ENCODE data around the gene FNBP1L. TPM values are rescaled to one million over a fixed set of nuclear protein-coding genes. Genes with fewer than 3 reads are reported as not detected.
A peak's percentile ranks its signal among the peaks of the same experiment; 100 is the strongest.

Gene FNBP1L
- total and polyA plus RNA-seq, 2 donors (not counting 1 experiment from before 2014, with no cell fraction given) = 0.86 to 5.4 TPM

GRCh38 chr1:93448292-93448982 lies 519 bp downstream of the FNBP1L start:
- peaks cover 18 to 20% of the 10 kb centered on the region in 2 donors for H3K4me1 ChIP-seq (ENCODE audit: control insufficient read depth in 2 of 2, insufficient read depth in 2 of 2, low read length in 2 of 2)
- H3K36me3 ChIP-seq (replicated peaks in 1 of 2; ENCODE audit: control extremely low read depth in 1 of 2, control insufficient read depth in 1 of 2, extremely low read depth in 1 of 2, insufficient read depth in 2 of 2, low read length in 1 of 2) = no peaks in the 10 kb centered on the region
- DNase-seq = peak; percentile 46
- peaks cover 44% of the 10 kb centered on the region for H3K79me2 ChIP-seq (ENCODE audit: control insufficient read depth, insufficient read depth, low read length)
- H3K27ac ChIP-seq (ENCODE audit: low read length in 2 of 2) = peak overlapping the region in 1 of 2 donors; percentile 64
- ATAC-seq (ENCODE audit: low read depth) = peak; percentile 54
- peak overlapping the region; percentile 91 for H3K9ac ChIP-seq (ENCODE audit: low read length)
- WGBS (ENCODE audit: insufficient coverage) = under 1% methylated on average over 67 of the region's 77 CpGs
- Mint-ChIP-seq H3K4me3 (peak overlapping the region; percentile 98), H3K9me3 (ENCODE audit: insufficient read depth) (no peaks in the 10 kb centered on the region), H3K27ac (peak overlapping the region; percentile 83), H3K4me1 (peaks cover 27% of the 10 kb centered on the region), H3K27me3 (peaks cover 27% of the 10 kb centered on the region)
- POLR2A ChIA-PET = interaction anchor here (0.7 kb wide), 1 partner anchor 672 kb away, joined by 3 read pairs; no protein-coding TSS in a partner anchor
- intact Hi-C loops (cut with micrococcal nuclease) = loop anchor here (1.0 to 5.0 kb wide), 3 partner anchors 103 to 266 kb away; partner anchors contain the start of genes BCAR3, CCDC18, DR1 and TMED5
- no peaks in the 10 kb centered on the region for H4K20me1 ChIP-seq (ENCODE audit: control insufficient read depth, insufficient read depth, low read length, poor library complexity, severe bottlenecking)
- peak overlapping the region; percentile 99 for H2AFZ ChIP-seq (ENCODE audit: insufficient read depth, low read depth, low read length, poor library complexity, severe bottlenecking)
- no peaks in the 10 kb centered on the region for H3K9me3 ChIP-seq (ENCODE audit: control extremely low read depth in 1 of 3, control insufficient read depth in 2 of 3, insufficient read depth in 1 of 3, low read length in 2 of 3)
- TF ChIP-seq EZH2 (IDR thresholded peaks at IDR 0.05; ENCODE audit: borderline replicate concordance, insufficient read depth, low read depth, low read length, poor library complexity, severe bottlenecking) = no peak
- peak; percentile 30 for TF ChIP-seq CTCF (IDR thresholded peaks at IDR 0.05)
- H3K4me2 ChIP-seq (replicated peaks; ENCODE audit: low read depth, low read length, poor library complexity, severe bottlenecking) = peak overlapping the region; percentile 99
- H3K4me3 ChIP-seq (ENCODE audit: control extremely low read depth in 1 of 5, extremely low read depth in 1 of 5, insufficient read depth in 1 of 5, low read depth in 2 of 5, low read length in 4 of 5) = peak overlapping the region; percentile 43 to 92 (median 80)
- CTCF ChIA-PET = interaction anchor here (0.8 to 3.4 kb wide), 4 partner anchors 11 to 365 kb away, joined by 3 to 24 read pairs (median 4); no protein-coding TSS in a partner anchor
- H3K27me3 ChIP-seq (replicated peaks in 1 of 4; ENCODE audit: control extremely low read depth in 1 of 4, control insufficient read depth in 3 of 4, insufficient read depth in 4 of 4, low read length in 3 of 4) = peaks cover 0 to 7% (median 3%) of the 10 kb centered on the region in 4 experiments
